Hepatocyte (in vitro differentiated cells): ENCODE data around the gene UNG. TPM values are rescaled to one million over a fixed set of nuclear protein-coding genes. Genes with fewer than 3 reads are reported as not detected.

ENCODE experiments used
- DNase-seq: peaks from one replicate; pipeline ENCODE4 v3.0.0-alpha.2; 2016; ENCODE audit warnings: low spot score
- H2AFZ ChIP-seq: fragments of 200-600 bp; sonication (generic); 2 replicates; pipeline ENCODE4 v1.6.0; 2016; ENCODE audit warnings: antibody characterized with exemption, mild to moderate bottlenecking
- H3K27ac ChIP-seq: fragments of 200-600 bp; sonication (generic); 2 replicates; pipeline ENCODE4 v1.5.1; 2016; ENCODE audit warnings: mild to moderate bottlenecking
- H3K27me3 ChIP-seq: fragments of 200-600 bp; sonication (generic); 2 replicates; pipeline ENCODE4 v1.6.1; 2016
- H3K36me3 ChIP-seq: fragments of 200-600 bp; sonication (generic); replicated peaks from 2 replicates; pipeline ENCODE4 v1.5.1; 2016; ENCODE audit warnings: low read depth; ENCODE audit not compliant: insufficient read depth
- H3K4me1 ChIP-seq: fragments of 200-600 bp; sonication (generic); 2 replicates; pipeline ENCODE4 v1.5.1; 2016; ENCODE audit warnings: mild to moderate bottlenecking, moderate library complexity; ENCODE audit not compliant: insufficient read depth
- H3K4me2 ChIP-seq: fragments of 200-600 bp; sonication (generic); 2 replicates; pipeline ENCODE4 v1.6.0; 2016
- H3K4me3 ChIP-seq: fragments of 200-600 bp; sonication (generic); 2 replicates; pipeline ENCODE4 v1.5.1; 2016; ENCODE audit warnings: mild to moderate bottlenecking
- H3K79me2 ChIP-seq: fragments of 200-600 bp; sonication (generic); 2 replicates; pipeline ENCODE4 v1.6.0; 2017; ENCODE audit warnings: mild to moderate bottlenecking
- H3K9me2 ChIP-seq: fragments of 200-600 bp; sonication (generic); replicated peaks from 2 replicates; pipeline ENCODE4 v1.6.0; 2017; ENCODE audit warnings: mild to moderate bottlenecking; ENCODE audit not compliant: insufficient read depth
- H3K9me3 ChIP-seq: fragments of 200-600 bp; sonication (generic); 2 replicates; pipeline ENCODE4 v1.5.1; 2016; ENCODE audit warnings: low read depth, mild to moderate bottlenecking
- H4K20me1 ChIP-seq: fragments of 200-600 bp; sonication (generic); 2 replicates; pipeline ENCODE4 v1.6.0; 2016; ENCODE audit warnings: mild to moderate bottlenecking; ENCODE audit not compliant: insufficient read depth, poor library complexity, severe bottlenecking
- EZH2 ChIP-seq: fragments of 200-600 bp; sonication (generic); IDR thresholded peaks from 2 replicates; pipeline ENCODE4 v1.6.1; 2016; ENCODE audit warnings: antibody characterized with exemption, mild to moderate bottlenecking, borderline replicate concordance
- EZH2phosphoT487 ChIP-seq: fragments of 200-600 bp; sonication (generic); IDR thresholded peaks from one replicate; pipeline ENCODE4 v1.6.1; 2018; ENCODE audit warnings: antibody characterized with exemption, mild to moderate bottlenecking, low read depth, moderate library complexity; ENCODE audit not compliant: unreplicated experiment, severe bottlenecking
- WGBS: methylation state at CpG from one replicate; pipeline ENCODE4 v1.1.6; 2016; ENCODE audit warnings: low lambda C conversion rate; ENCODE audit errors: missing lambda C conversion rate; 5-methylcytosine and 5-hydroxymethylcytosine counted together
- polyA plus RNA-seq: library from polyadenylated mRNA; unstranded; fragments of >200 nt; fragmentation: Nextera tagmentation; extraction: Ambion mirVana; gene quantifications from 2 replicates; pipeline ENCODE4 v1.2.1, GENCODE V29; 2016
- total RNA-seq: library from RNA; depleted of rRNA; stranded (reverse); fragments of >200 nt; gene quantifications from 2 replicates; pipeline ENCODE4 v1.2.3, GENCODE V29; 2014
- TF ChIP-seq, protein P1 (sequence below): fragments of 200-600 bp; sonication (generic); IDR thresholded peaks from 2 replicates; pipeline ENCODE4 v1.5.1; 2016; ENCODE audit warnings: antibody characterized with exemption, mild to moderate bottlenecking; ENCODE audit not compliant: poor library complexity

The UNG gene
- total and polyA plus RNA-seq, 2 experiments from 2014 or later, result 35.7 to 41.2 TPM

DNA sequence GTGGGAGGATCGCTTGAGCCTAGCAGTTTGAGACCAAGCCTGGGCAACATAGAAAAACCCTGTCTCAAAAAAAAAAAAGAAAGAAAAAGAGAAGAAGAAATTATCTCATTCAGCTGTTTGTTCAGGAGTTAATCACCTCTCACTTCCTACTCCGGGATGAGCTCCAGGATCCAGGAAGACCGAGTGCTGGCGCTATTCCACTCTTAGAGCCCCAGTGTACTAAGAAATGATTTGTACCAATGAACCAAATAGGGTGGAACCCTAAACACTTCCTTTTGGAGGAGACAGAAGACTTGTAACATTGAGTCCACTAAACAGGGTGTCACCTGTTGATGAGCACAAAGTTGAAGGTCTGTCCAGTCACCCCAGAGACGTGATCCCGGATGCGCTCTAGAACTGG lies 7.7 kb upstream of the UNG start:
- H3K79me2 ChIP-seq, result peaks cover 22% of the 10 kb centered on the region
- no peaks in the 10 kb centered on the region for H4K20me1 ChIP-seq
- no peak overlapping the region for H3K27ac ChIP-seq
- no peaks in the 10 kb centered on the region for H3K36me3 ChIP-seq
- no peak overlapping the region for H3K4me3 ChIP-seq
- TF ChIP-seq EZH2phosphoT487, result no peak
- TF ChIP-seq, protein P1, sequence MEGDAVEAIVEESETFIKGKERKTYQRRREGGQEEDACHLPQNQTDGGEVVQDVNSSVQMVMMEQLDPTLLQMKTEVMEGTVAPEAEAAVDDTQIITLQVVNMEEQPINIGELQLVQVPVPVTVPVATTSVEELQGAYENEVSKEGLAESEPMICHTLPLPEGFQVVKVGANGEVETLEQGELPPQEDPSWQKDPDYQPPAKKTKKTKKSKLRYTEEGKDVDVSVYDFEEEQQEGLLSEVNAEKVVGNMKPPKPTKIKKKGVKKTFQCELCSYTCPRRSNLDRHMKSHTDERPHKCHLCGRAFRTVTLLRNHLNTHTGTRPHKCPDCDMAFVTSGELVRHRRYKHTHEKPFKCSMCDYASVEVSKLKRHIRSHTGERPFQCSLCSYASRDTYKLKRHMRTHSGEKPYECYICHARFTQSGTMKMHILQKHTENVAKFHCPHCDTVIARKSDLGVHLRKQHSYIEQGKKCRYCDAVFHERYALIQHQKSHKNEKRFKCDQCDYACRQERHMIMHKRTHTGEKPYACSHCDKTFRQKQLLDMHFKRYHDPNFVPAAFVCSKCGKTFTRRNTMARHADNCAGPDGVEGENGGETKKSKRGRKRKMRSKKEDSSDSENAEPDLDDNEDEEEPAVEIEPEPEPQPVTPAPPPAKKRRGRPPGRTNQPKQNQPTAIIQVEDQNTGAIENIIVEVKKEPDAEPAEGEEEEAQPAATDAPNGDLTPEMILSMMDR, result no peak
- TF ChIP-seq EZH2, result no peak
- no peak for DNase-seq
- no peak overlapping the region for H3K4me2 ChIP-seq
- no peak overlapping the region for H2AFZ ChIP-seq
- H3K9me3 ChIP-seq, result no peaks in the 10 kb centered on the region
- H3K9me2 ChIP-seq, result no peaks in the 10 kb centered on the region
- no peaks in the 10 kb centered on the region for H3K27me3 ChIP-seq
- 96% methylated on average over 7 of the region's 7 CpGs for WGBS
- peaks cover 16% of the 10 kb centered on the region for H3K4me1 ChIP-seq

DNA sequence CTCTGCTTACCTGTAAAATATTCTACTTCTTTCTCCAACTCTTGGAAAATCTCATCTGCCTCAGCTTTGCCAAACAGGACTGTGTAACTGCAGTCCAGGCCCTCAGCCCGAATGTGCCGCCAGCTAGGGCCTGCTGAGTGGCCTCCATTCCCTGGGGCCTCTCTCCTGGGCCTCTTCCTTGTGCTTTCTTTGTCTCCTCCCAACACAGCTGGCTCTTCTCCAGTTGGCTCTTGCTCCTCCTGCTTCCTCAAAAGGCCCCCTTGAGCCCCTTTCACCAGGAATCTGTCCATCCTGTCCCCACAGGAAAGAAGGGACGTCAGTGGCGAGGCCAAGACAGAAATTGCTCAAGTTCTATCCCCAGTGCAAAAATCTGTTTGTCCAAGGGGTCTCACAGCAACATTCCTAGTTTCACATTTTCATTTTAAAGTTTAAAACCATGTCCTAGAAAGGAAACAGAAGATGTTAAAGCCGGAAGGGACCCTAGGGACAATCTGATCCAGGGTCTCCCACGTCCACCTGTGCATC lies 4.8 kb upstream of the UNG start:
- Histone ChIP-seq H3K36me3 (no peaks in the 10 kb centered on the region), H3K4me2 (peak overlapping the region; percentile 79), H3K79me2 (peaks cover 22% of the 10 kb centered on the region), H3K4me1 (peaks cover 16% of the 10 kb centered on the region), H3K9me2 (no peaks in the 10 kb centered on the region), H3K4me3 (peak overlapping the region; percentile 35), H2AFZ (peak overlapping the region; percentile 93), H4K20me1 (no peaks in the 10 kb centered on the region), H3K27me3 (no peaks in the 10 kb centered on the region), H3K27ac (peak overlapping the region; percentile 38), H3K9me3 (no peaks in the 10 kb centered on the region)
- WGBS, result 90% methylated on average over 6 of the region's 6 CpGs
- TF ChIP-seq EZH2phosphoT487, result no peak
- TF ChIP-seq, protein P1, result no peak
- TF ChIP-seq EZH2, result no peak
- DNase-seq, result no peak

DNA sequence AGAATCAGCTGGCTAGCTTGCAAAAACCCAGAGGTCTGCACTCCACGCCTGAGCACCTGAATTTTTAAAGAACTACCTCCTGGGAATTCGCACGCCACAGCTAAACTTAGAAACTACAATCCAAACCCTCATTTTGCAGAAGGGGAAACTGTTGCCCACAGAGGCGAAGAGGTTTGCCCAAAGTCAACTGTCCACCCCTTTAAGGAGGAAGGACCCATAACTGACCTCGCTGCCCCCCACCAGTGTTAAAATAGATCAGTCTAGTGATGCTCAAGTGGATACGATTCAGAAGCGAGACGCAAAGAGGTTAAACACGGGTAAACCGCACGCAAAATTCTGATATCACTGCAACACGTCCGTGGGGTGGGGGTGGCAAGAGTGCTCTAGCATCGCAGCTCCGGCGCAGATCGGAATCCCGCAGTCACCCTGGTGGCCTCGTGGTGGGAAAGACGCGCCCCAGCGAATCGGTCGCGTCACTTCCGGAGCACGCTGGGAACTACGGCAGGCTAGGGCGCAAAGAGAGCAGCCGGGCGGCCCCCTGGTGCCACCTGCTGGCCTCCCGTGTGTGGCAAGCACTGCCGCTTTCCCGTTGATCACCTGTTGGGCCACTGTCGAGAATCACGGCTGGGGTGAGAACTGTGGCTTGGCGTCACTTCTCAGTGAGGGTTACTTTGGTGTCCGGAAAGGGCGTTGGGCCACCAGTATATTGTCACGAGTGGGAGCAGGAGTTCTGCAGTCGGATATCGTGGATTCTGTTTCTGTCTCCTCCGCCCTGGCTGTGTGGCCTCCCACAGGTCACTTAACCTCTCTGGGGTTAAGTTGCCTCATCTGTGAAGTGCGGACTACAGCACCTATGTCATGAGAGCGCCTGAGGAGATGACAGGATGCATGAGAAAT lies 4.1 kb upstream of the UNG start, which contains the start of gene ALKBH2:
TSS of gene ALKBH2 (minus strand) at position 451 of the 897 bp plus-strand sequence. CDS start 686 bp downstream, outside the sequence.
- 18% methylated on average over 45 of the region's 45 CpGs for WGBS

More for the DNA sequence above, 4.1 kb upstream of the UNG start, which contains the start of gene ALKBH2:
- no peaks in the 10 kb centered on the region for H3K9me2 ChIP-seq
- peaks cover 22% of the 10 kb centered on the region for H3K79me2 ChIP-seq
- no peaks in the 10 kb centered on the region for H3K36me3 ChIP-seq
- H3K4me1 ChIP-seq, result peaks cover 16% of the 10 kb centered on the region
- H3K4me3 ChIP-seq, result peak within 1 kb of the TSS; percentile 35
- no peak for TF ChIP-seq EZH2
- TF ChIP-seq, protein P1, result peak; percentile 97
- peak within 1 kb of the TSS; percentile 93 for H2AFZ ChIP-seq
- DNase-seq, result peak; percentile 96
- no peaks in the 10 kb centered on the region for H3K27me3 ChIP-seq
- peak within 1 kb of the TSS; percentile 79 for H3K4me2 ChIP-seq
- no peaks in the 10 kb centered on the region for H3K9me3 ChIP-seq
- no peaks in the 10 kb centered on the region for H4K20me1 ChIP-seq
- peak within 1 kb of the TSS; percentile 38 for H3K27ac ChIP-seq
